IMR-90 (cell line): Measurements from ENCODE around the gene RAD52. TPM values are rescaled to one million over a fixed set of nuclear protein-coding genes. Genes with fewer than 3 reads are reported as not detected.

Experiments used
- ATAC-seq: fragments of 200-7000 bp; cut with Tn5 transposase; 2 replicates; pipeline ENCODE4 v1.9.1; 2020; ENCODE audit warnings: low read depth, mild to moderate bottlenecking, moderate library complexity
- BruUV-seq: library from RNA; stranded (reverse); fragments of 400-500 nt; replicated peaks from 2 replicates; lab custom pipeline; 2021; lab: Mats Ljungman, UMichigan
- CTCF ChIA-PET: fragments of 300-600 bp; formaldehyde crosslinking; extraction: SDS; loops from one replicate; lab custom pipeline; 2021; ENCODE audit warnings: antibody characterized with exemption; lab: Yijun Ruan, JAX
- POLR2A ChIA-PET: fragments of 300-600 bp; sonication (Branson Sonifier 250); formaldehyde crosslinking; loops from one replicate; lab custom pipeline; 2022; ENCODE audit warnings: antibody characterized with exemption; ENCODE audit not compliant: unreplicated experiment; lab: Charles Lee
- DNase-seq: peaks from one replicate; pipeline ENCODE4 v3.0.0; 2013
- H2AFZ ChIP-seq: replicated peaks from 2 replicates; pipeline ENCODE3; 2013; ENCODE audit warnings: low read length, mild to moderate bottlenecking; ENCODE audit not compliant: poor library complexity
- H2AK5ac ChIP-seq: 2 replicates; pipeline ENCODE4 v1.6.1; 2013; ENCODE audit warnings: low read depth, low read length, inconsistent platforms
- H2AK9ac ChIP-seq: replicated peaks from 2 replicates; pipeline ENCODE3; 2013; ENCODE audit warnings: mild to moderate bottlenecking, low read depth, low read length, moderate library complexity; ENCODE audit not compliant: poor library complexity
- H2BK120ac ChIP-seq: 2 replicates; pipeline ENCODE4 v1.6.1; 2013; ENCODE audit warnings: low read depth, low read length, inconsistent platforms
- H2BK15ac ChIP-seq: 3 replicates; pipeline ENCODE4 v1.6.1; 2013; ENCODE audit warnings: low read depth, low read length, inconsistent platforms
- H2BK20ac ChIP-seq: 2 replicates; pipeline ENCODE4 v1.6.1; 2013; ENCODE audit warnings: low read depth, mild to moderate bottlenecking, inconsistent platforms, low read length, moderate library complexity
- H2BK5ac ChIP-seq: 2 replicates; pipeline ENCODE4 v1.6.1; 2013; ENCODE audit warnings: mild to moderate bottlenecking, low read depth, low read length, inconsistent platforms; ENCODE audit not compliant: poor library complexity, severe bottlenecking
- H3K14ac ChIP-seq: replicated peaks from 2 replicates; pipeline ENCODE4 v1.6.1; 2013; ENCODE audit warnings: low read depth, low read length, inconsistent platforms
- H3K18ac ChIP-seq: 2 replicates; pipeline ENCODE4 v1.6.1; 2013; ENCODE audit warnings: low read depth, low read length, control low read depth
- H3K23ac ChIP-seq: 2 replicates; pipeline ENCODE4 v1.6.1; 2013; ENCODE audit warnings: low read depth, low read length, inconsistent platforms
- H3K27ac ChIP-seq: 2 replicates; pipeline ENCODE4 v1.5.1; 2013; ENCODE audit warnings: mild to moderate bottlenecking, control low read depth, low read length; ENCODE audit not compliant: insufficient read depth
- H3K27me3 ChIP-seq: 2 replicates; pipeline ENCODE4 v1.6.1; 2013; ENCODE audit warnings: low read length; ENCODE audit not compliant: control insufficient read depth, insufficient read depth
- H3K36me3 ChIP-seq: 2 replicates; pipeline ENCODE4 v1.6.1; 2013; ENCODE audit warnings: low read length, mixed read lengths; ENCODE audit not compliant: control insufficient read depth, insufficient read depth
- H3K4ac ChIP-seq: 2 replicates; pipeline ENCODE4 v1.6.1; 2013; ENCODE audit warnings: low read depth, low read length, inconsistent platforms
- H3K4me1 ChIP-seq: 2 replicates; pipeline ENCODE4 v1.6.1; 2013; ENCODE audit warnings: low read length, mixed read lengths; ENCODE audit not compliant: control insufficient read depth, insufficient read depth
- H3K4me2 ChIP-seq: 2 replicates; pipeline ENCODE4 v1.6.1; 2013; ENCODE audit warnings: low read depth, mild to moderate bottlenecking, control low read depth, low read length, moderate library complexity
- H3K4me3 ChIP-seq: 2 replicates; pipeline ENCODE4 v1.5.1; 2013; ENCODE audit warnings: low read depth, mild to moderate bottlenecking, control low read depth, low read length, moderate library complexity; ENCODE audit not compliant: insufficient read depth
- H3K56ac ChIP-seq: 2 replicates; pipeline ENCODE4 v1.6.1; 2013; ENCODE audit warnings: low read length, inconsistent platforms; ENCODE audit not compliant: insufficient read depth; ENCODE audit errors: extremely low read depth
- H3K79me1 ChIP-seq, 2 experiments: 2 replicates each; pipeline ENCODE4 v1.6.1; 2013; ENCODE audit warnings: low read length in 2 of 2, inconsistent platforms in 1 of 2, low read depth in 1 of 2
- H3K9ac ChIP-seq: 2 replicates; pipeline ENCODE4 v1.6.1; 2013; ENCODE audit warnings: low read depth, low read length, control low read depth
- H3K9me1 ChIP-seq: 2 replicates; pipeline ENCODE4 v1.6.1; 2013; ENCODE audit warnings: low read length, inconsistent platforms; ENCODE audit not compliant: insufficient read depth
- H3K9me3 ChIP-seq: 2 replicates; pipeline ENCODE4 v1.6.1; 2013; ENCODE audit warnings: low read length; ENCODE audit not compliant: control insufficient read depth, insufficient read depth
- H4K20me1 ChIP-seq: 2 replicates; pipeline ENCODE4 v1.6.1; 2013; ENCODE audit warnings: low read length, inconsistent platforms; ENCODE audit not compliant: insufficient read depth
- H4K5ac ChIP-seq: 2 replicates; pipeline ENCODE4 v1.6.1; 2013; ENCODE audit warnings: mild to moderate bottlenecking, low read depth, low read length, control low read depth
- H4K8ac ChIP-seq, 2 experiments: 2 replicates each; pipeline ENCODE4 v1.6.1; 2013; ENCODE audit warnings: low read depth in 2 of 2, low read length in 2 of 2, control low read depth in 1 of 2, inconsistent platforms in 1 of 2
- H4K91ac ChIP-seq: 2 replicates; pipeline ENCODE4 v1.6.1; 2013; ENCODE audit warnings: low read depth, low read length, inconsistent platforms; ENCODE audit not compliant: insufficient read depth
- BHLHE40 ChIP-seq: fragments of 150-350 bp; IDR thresholded peaks from 2 replicates; pipeline ENCODE4 v1.6.1; 2016; ENCODE audit warnings: mild to moderate bottlenecking, low read depth, low read length
- FOS ChIP-seq: fragments of 150-350 bp; IDR thresholded peaks from 2 replicates; pipeline ENCODE4 v1.6.1; 2016; ENCODE audit warnings: low read depth, low read length
- MAFK ChIP-seq: IDR thresholded peaks from 2 replicates; pipeline ENCODE4 v1.6.1; 2012; ENCODE audit warnings: low read depth, low read length, improper control_type of control experiment
- MAZ ChIP-seq: IDR thresholded peaks from 2 replicates; pipeline ENCODE4 v1.6.1; 2012; ENCODE audit warnings: low read depth, mild to moderate bottlenecking, low read length, improper control_type of control experiment, moderate library complexity, borderline replicate concordance
- MXI1 ChIP-seq: IDR thresholded peaks from 2 replicates; pipeline ENCODE4 v1.6.1; 2012; ENCODE audit warnings: low read depth, mild to moderate bottlenecking, low read length, moderate library complexity, borderline replicate concordance
- NFE2L2 ChIP-seq: fragments of 150-350 bp; IDR thresholded peaks from 2 replicates; pipeline ENCODE4 v1.6.1; 2016; ENCODE audit warnings: low read depth, mild to moderate bottlenecking, low read length
- POLR2A ChIP-seq: IDR thresholded peaks from 2 replicates; pipeline ENCODE4 v1.6.1; 2012; ENCODE audit warnings: mild to moderate bottlenecking, low read depth, low read length
- USF2 ChIP-seq: fragments of 150-350 bp; IDR thresholded peaks from 2 replicates; pipeline ENCODE4 v1.6.1; 2017; ENCODE audit warnings: mild to moderate bottlenecking, antibody characterized with exemption, low read length, low read depth
- WGBS, 2 experiments: methylation state at CpG; one replicate each; pipeline versions ENCODE4 v1.1.5 to v1.1.7; 2013; ENCODE audit warnings: missing lambda C conversion rate in 2 of 2; ENCODE audit not compliant: insufficient read length in 1 of 2; ENCODE audit errors: extremely low coverage in 2 of 2; 5-methylcytosine and 5-hydroxymethylcytosine counted together
- dilution Hi-C: fragments of 300-500 bp; cut with HindIII; formaldehyde crosslinking; loops from one replicate; pipeline ENCODE4 v1.14.3; 2018; ENCODE audit warnings: low sequenced_read_pairs; ENCODE audit not compliant: unreplicated experiment
- in situ Hi-C: fragments of 300-500 bp; cut with MboI; formaldehyde crosslinking; loops from 3 replicates; pipeline ENCODE4 v1.14.3; 2019; ENCODE audit warnings: low sequenced_read_pairs, inconsistent platforms, mixed read lengths
- intact Hi-C: fragments of 100-400 bp; cut with micrococcal nuclease; formaldehyde crosslinking; loops from 2 replicates; pipeline ENCODE4 v1.10.0; 2022
- polyA plus RNA-seq, 3 experiments: library from polyadenylated mRNA; depleted of rRNA; stranded (reverse); fragments of >200 nt; gene quantifications; 2 replicates each; pipeline ENCODE4 v1.2.3, GENCODE V29; 2012; ENCODE audit warnings: low replicate concordance in 1 of 3
- total RNA-seq: library from RNA; depleted of rRNA; stranded (reverse); fragments of >200 nt; gene quantifications from 2 replicates; pipeline ENCODE4 v1.2.3, GENCODE V29; 2012
- TF ChIP-seq, protein P1 (sequence below): conservative IDR thresholded peaks from 2 replicates; pipeline ENCODE4 v1.5.1; 2012; ENCODE audit warnings: mild to moderate bottlenecking, low read depth, low read length, improper control_type of control experiment

The RAD52 gene
- total and polyA plus RNA-seq, 2 of the 4 experiments (the other 2 are of a cell fraction) = 10.7 to 11.3 TPM

- no peak for TF ChIP-seq POLR2A
- TF ChIP-seq MXI1 = no peak
- TF ChIP-seq NFE2L2 = no peak
- TF ChIP-seq BHLHE40 = no peak
- TF ChIP-seq MAZ = no peak
- TF ChIP-seq, protein P1, sequence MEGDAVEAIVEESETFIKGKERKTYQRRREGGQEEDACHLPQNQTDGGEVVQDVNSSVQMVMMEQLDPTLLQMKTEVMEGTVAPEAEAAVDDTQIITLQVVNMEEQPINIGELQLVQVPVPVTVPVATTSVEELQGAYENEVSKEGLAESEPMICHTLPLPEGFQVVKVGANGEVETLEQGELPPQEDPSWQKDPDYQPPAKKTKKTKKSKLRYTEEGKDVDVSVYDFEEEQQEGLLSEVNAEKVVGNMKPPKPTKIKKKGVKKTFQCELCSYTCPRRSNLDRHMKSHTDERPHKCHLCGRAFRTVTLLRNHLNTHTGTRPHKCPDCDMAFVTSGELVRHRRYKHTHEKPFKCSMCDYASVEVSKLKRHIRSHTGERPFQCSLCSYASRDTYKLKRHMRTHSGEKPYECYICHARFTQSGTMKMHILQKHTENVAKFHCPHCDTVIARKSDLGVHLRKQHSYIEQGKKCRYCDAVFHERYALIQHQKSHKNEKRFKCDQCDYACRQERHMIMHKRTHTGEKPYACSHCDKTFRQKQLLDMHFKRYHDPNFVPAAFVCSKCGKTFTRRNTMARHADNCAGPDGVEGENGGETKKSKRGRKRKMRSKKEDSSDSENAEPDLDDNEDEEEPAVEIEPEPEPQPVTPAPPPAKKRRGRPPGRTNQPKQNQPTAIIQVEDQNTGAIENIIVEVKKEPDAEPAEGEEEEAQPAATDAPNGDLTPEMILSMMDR = no peak
- TF ChIP-seq MAFK = no peak
- TF ChIP-seq USF2 = no peak
- no peak for TF ChIP-seq FOS
- H3K4ac ChIP-seq = no peak overlapping the region
- ATAC-seq (no peak), DNase-seq (no peak)
- ChIA-PET POLR2A (no interaction called here), CTCF (no interaction called here)
- H2AK5ac ChIP-seq = no peak overlapping the region
- in situ Hi-C loops = no loop called here
- H3K4me3 ChIP-seq = no peak overlapping the region
- no peak overlapping the region for H2BK120ac ChIP-seq
- dilution Hi-C loops = no loop called here
- WGBS, 2 experiments = no CpG with 5 or more reads among the region's 4 CpGs
- H3K9me3 ChIP-seq = no peaks in the 10 kb centered on the region
- no peak overlapping the region for H3K56ac ChIP-seq
- no peak overlapping the region for H2AK9ac ChIP-seq
- no peak overlapping the region for H2BK15ac ChIP-seq
- no peak overlapping the region for H3K18ac ChIP-seq
- H3K23ac ChIP-seq = no peak overlapping the region
- H2BK20ac ChIP-seq = no peak overlapping the region
- H4K20me1 ChIP-seq = no peaks in the 10 kb centered on the region
- no peak overlapping the region for H2AFZ ChIP-seq
- H2BK5ac ChIP-seq = no peak overlapping the region
- H4K8ac ChIP-seq = no peak overlapping the region
- intact Hi-C loops = no loop called here
- no peak overlapping the region for H4K5ac ChIP-seq
- no peak overlapping the region for H3K4me2 ChIP-seq
- H3K27ac ChIP-seq = no peak overlapping the region
- no peak overlapping the region for H3K9ac ChIP-seq
- no peaks in the 10 kb centered on the region for H3K9me1 ChIP-seq
- no peak overlapping the region for H4K91ac ChIP-seq
- peaks cover 5% of the 10 kb centered on the region; the same call in 1 of the 2 replicates for H3K4me1 ChIP-seq
- no peaks in the 10 kb centered on the region for H3K27me3 ChIP-seq
- H3K79me1 ChIP-seq = no peaks in the 10 kb centered on the region
- no TSS peak for BruUV-seq
- no peak overlapping the region for H3K14ac ChIP-seq
- H3K36me3 ChIP-seq = no peaks in the 10 kb centered on the region
Measured at GRCh38 chr12:971991-972390, 22.5 kb upstream of the RAD52 start.
